Measurements from ENCODE around the gene ZNF654. TPM values are rescaled to one million over a fixed set of nuclear protein-coding genes. Genes with fewer than 3 reads are reported as not detected.

Gene ZNF654
- total and polyA plus RNA-seq, 2 of the 13 experiments (the other 11 are each of a cell fraction or from before 2014, with no cell fraction given) = 1.8 to 4.1 TPM

DNA sequence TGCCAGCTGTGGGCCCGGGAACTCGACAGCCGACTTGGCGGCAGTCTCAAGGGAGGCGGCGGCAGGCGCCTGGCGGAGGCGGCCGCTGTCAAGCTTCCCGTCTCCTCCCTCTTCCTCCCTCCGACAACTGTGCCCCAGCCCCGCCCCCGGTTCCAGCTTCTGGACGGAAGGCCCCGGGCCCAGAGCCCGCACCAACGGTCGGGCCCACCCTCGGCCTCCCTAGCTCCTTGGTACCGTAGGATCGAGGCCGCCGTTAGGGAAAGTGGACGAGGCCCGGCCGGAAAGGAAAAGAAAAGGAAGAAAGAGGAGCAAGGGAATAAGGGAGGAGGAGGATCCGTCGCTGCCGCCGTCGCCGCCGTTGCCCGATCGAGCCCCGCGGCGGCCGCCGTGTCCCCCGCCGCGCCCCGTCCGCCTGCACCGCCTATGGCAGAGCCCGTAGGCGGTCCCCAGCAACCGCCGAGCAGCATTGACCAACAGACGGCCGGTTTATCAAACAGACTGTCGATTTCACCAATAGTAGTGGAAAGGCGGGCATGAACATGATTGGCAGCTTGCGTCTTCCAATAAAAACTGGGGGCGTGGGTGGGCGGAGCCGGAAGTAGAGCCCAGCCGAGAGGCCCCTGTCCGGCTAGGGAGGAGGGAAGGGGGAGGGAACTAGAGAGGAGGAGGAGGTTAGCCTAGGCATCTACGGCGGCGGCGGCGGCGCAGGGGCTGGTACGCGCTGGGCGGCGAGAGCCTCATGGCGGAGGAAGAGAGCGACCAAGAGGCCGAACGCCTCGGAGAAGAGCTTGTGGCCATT, at the start of gene ZNF654, which contains the start of gene CGGBP1 (continued):
- TF ChIP-seq ZBTB1 (CRISPR knock-in tag; IDR thresholded peaks at IDR 0.05; ENCODE audit: borderline replicate concordance) = no peak
- TF ChIP-seq SOX5 (CRISPR knock-in tag; IDR thresholded peaks at IDR 0.05; ENCODE audit: borderline replicate concordance) = no peak
- no peak for TF ChIP-seq CERS6 (CRISPR knock-in tag; IDR thresholded peaks at IDR 0.05)
- no peak for TF ChIP-seq AGO1 (IDR thresholded peaks at IDR 0.05; ENCODE audit: low read depth, low read length, poor library complexity, severe bottlenecking)
- TF ChIP-seq ZNF589 (CRISPR knock-in tag; conservative IDR thresholded peaks at IDR 0.05) = no peak
- TF ChIP-seq, protein P1, sequence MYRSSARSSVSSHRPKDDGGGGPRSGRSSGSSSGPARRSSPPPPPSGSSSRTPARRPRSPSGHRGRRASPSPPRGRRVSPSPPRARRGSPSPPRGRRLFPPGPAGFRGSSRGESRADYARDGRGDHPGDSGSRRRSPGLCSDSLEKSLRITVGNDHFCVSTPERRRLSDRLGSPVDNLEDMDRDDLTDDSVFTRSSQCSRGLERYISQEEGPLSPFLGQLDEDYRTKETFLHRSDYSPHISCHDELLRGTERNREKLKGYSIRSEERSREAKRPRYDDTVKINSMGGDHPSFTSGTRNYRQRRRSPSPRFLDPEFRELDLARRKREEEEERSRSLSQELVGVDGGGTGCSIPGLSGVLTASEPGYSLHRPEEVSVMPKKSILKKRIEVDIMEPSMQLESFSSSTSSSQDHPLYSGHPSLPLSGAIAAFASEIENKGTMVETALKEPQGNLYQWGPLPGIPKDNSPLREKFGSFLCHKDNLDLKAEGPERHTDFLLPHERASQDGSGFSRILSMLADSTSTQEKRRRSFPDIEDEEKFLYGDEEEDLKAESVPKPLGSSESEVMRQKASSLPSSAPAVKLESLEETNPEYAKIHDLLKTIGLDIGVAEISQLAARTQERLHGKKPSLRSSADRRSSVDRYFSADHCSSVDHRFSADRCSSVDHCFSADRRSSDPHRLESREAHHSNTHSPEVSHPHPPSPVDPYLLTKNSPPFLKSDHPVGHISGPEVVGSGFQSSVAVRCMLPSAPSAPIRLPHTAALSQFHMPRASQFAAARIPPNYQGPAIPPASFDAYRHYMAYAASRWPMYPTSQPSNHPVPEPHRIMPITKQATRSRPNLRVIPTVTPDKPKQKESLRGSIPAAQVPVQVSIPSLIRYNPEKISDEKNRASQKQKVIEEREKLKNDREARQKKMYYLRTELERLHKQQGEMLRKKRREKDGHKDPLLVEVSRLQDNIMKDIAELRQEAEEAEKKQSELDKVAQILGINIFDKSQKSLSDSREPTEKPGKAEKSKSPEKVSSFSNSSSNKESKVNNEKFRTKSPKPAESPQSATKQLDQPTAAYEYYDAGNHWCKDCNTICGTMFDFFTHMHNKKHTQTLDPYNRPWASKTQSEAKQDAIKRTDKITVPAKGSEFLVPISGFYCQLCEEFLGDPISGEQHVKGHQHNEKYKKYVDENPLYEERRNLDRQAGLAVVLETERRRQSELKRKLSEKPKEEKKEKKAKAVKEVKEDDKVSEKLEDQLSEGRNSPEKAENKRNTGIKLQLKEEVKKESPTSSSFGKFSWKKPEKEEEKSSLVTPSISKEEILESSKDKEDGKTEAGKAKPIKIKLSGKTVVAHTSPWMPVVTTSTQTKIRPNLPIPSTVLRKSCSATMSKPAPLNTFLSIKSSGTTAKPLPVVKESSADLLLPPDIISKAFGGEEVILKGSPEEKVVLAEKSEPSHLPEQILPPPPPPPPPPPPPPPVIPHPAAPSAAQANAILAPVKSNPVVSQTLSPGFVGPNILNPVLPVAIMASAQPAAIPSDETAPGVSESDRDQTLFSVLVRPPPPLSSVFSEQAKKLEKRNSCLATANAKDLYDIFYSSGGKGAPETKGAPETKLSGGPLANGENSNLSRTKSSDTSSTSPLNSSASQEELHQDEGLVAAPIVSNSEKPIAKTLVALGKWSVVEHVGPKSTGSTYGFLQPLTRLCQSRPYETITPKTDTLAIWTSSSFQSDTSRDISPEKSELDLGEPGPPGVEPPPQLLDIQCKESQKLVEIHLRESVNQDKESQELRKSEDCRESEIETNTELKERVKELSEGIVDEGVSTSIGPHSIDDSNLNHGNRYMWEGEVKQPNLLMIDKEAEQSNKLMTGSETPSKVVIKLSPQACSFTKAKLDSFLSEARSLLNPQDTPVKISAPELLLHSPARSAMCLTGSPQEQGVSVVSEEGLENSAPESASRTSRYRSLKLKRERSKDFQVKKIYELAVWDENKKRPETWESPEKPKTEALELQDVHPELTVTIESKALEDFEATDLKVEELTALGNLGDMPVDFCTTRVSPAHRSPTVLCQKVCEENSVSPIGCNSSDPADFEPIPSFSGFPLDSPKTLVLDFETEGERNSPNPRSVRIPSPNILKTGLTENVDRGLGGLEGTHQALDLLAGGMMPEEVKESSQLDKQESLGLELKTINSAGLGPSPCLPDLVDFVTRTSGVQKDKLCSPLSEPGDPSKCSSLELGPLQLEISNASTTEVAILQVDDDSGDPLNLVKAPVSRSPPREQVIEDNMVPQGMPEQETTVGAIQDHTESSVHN (CRISPR knock-in tag; IDR thresholded peaks at IDR 0.05) = no peak
- peak; percentile 90 for TF ChIP-seq HOXD1 (CRISPR knock-in tag; IDR thresholded peaks at IDR 0.05)
- TF ChIP-seq, protein P2, sequence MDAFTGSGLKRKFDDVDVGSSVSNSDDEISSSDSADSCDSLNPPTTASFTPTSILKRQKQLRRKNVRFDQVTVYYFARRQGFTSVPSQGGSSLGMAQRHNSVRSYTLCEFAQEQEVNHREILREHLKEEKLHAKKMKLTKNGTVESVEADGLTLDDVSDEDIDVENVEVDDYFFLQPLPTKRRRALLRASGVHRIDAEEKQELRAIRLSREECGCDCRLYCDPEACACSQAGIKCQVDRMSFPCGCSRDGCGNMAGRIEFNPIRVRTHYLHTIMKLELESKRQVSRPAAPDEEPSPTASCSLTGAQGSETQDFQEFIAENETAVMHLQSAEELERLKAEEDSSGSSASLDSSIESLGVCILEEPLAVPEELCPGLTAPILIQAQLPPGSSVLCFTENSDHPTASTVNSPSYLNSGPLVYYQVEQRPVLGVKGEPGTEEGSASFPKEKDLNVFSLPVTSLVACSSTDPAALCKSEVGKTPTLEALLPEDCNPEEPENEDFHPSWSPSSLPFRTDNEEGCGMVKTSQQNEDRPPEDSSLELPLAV (CRISPR knock-in tag; conservative IDR thresholded peaks at IDR 0.05; ENCODE audit: low read depth) = no peak
- TF ChIP-seq YY1 (IDR thresholded peaks at IDR 0.05; ENCODE audit: insufficient read depth, insufficient replicate concordance, low read depth, low read length) = peak; percentile 84
- no peak for TF ChIP-seq PLRG1 (conservative IDR thresholded peaks at IDR 0.05)
- TF ChIP-seq, protein P3, sequence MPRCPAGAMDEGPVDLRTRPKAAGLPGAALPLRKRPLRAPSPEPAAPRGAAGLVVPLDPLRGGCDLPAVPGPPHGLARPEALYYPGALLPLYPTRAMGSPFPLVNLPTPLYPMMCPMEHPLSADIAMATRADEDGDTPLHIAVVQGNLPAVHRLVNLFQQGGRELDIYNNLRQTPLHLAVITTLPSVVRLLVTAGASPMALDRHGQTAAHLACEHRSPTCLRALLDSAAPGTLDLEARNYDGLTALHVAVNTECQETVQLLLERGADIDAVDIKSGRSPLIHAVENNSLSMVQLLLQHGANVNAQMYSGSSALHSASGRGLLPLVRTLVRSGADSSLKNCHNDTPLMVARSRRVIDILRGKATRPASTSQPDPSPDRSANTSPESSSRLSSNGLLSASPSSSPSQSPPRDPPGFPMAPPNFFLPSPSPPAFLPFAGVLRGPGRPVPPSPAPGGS (CRISPR knock-in tag; IDR thresholded peaks at IDR 0.05) = no peak
- peak; percentile 63; the same call in 1 of the 2 replicates for TF ChIP-seq CHD2 (IDR thresholded peaks at IDR 0.05; ENCODE audit: low read depth, low read length)
- TF ChIP-seq ZNF510 (CRISPR knock-in tag; IDR thresholded peaks at IDR 0.05; ENCODE audit: low read depth) = no peak
- no peak for TF ChIP-seq ZNF691 (CRISPR knock-in tag; IDR thresholded peaks at IDR 0.05; ENCODE audit: borderline replicate concordance, low read depth)
- no peak for TF ChIP-seq TBX3 (IDR thresholded peaks at IDR 0.05; ENCODE audit: borderline replicate concordance)
- TF ChIP-seq RXRA (CRISPR knock-in tag; IDR thresholded peaks at IDR 0.05) = no peak; the same call in 1 of the 2 replicates

Measured in HepG2 (cell line).